ENCODE results near the gene CDKN1C.

Gene CDKN1C

GRCh38 chr11:2931771-2932738 lies 46.5 kb upstream of the CDKN1C start:
- Mint-ChIP-seq H3K27me3 (ENCODE audit: low read depth) (peaks cover 45% of the 10 kb centered on the region), H3K9me3 (peaks cover 7% of the 10 kb centered on the region), H3K4me3 (no peak overlapping the region), H3K27ac (no peak overlapping the region), H3K36me3 (ENCODE audit: low read depth) (peaks cover 6% of the 10 kb centered on the region), H3K4me1 (peaks cover 5% of the 10 kb centered on the region)
- TF ChIP-seq CTCF (IDR thresholded peaks at IDR 0.05; ENCODE audit: unreplicated experiment in 3 of 3), result no peak

- H3K36me3 Mint-ChIP-seq (ENCODE audit: low read depth), result peaks cover 4% of the 10 kb centered on the region
- H3K27ac Mint-ChIP-seq, result no peak overlapping the region
- H3K9me3 Mint-ChIP-seq, result peaks cover 5% of the 10 kb centered on the region
- no peak for TF ChIP-seq CTCF (IDR thresholded peaks at IDR 0.05; ENCODE audit: unreplicated experiment in 3 of 3)
- H3K4me3 Mint-ChIP-seq, result no peak overlapping the region
- H3K4me1 Mint-ChIP-seq, result peaks cover 5% of the 10 kb centered on the region
- H3K27me3 Mint-ChIP-seq (ENCODE audit: low read depth), result peaks cover 52% of the 10 kb centered on the region
Observed at GRCh38 chr11:2931420-2931746, 45.8 kb upstream of the CDKN1C start.

GRCh38 chr11:2930704-2931419 lies 45.3 kb upstream of the CDKN1C start:
- Mint-ChIP-seq H3K9me3 (peaks cover 5% of the 10 kb centered on the region), H3K4me1 (peaks cover 5% of the 10 kb centered on the region), H3K4me3 (peak overlapping the region in 2 of 3 experiments; percentile 64 to 79), H3K27me3 (ENCODE audit: low read depth) (peaks cover 54% of the 10 kb centered on the region), H3K27ac (no peak overlapping the region), H3K36me3 (ENCODE audit: low read depth) (peaks cover 4% of the 10 kb centered on the region)
- TF ChIP-seq CTCF (IDR thresholded peaks at IDR 0.05; ENCODE audit: unreplicated experiment in 3 of 3), result peak; percentile 36 to 61 (median 46)

GRCh38 chr11:2929950-2930703 lies 44.6 kb upstream of the CDKN1C start:
- Mint-ChIP-seq H3K36me3 (ENCODE audit: low read depth) (peaks cover 4% of the 10 kb centered on the region), H3K4me1 (peaks cover 5% of the 10 kb centered on the region), H3K27me3 (ENCODE audit: low read depth) (peaks cover 54% of the 10 kb centered on the region), H3K4me3 (peak overlapping the region; percentile 64 to 79 (median 74)), H3K9me3 (peaks cover 5% of the 10 kb centered on the region), H3K27ac (no peak overlapping the region)
- TF ChIP-seq CTCF (IDR thresholded peaks at IDR 0.05; ENCODE audit: unreplicated experiment in 3 of 3), result no peak

- Mint-ChIP-seq H3K36me3 (ENCODE audit: low read depth) (no peaks in the 10 kb centered on the region), H3K27ac (no peak overlapping the region), H3K4me3 (peak overlapping the region in 2 of 3 experiments; percentile 64 to 71), H3K27me3 (ENCODE audit: low read depth) (peaks cover 54% of the 10 kb centered on the region), H3K4me1 (peaks cover 5% of the 10 kb centered on the region), H3K9me3 (peaks cover 1% of the 10 kb centered on the region)
- TF ChIP-seq CTCF (IDR thresholded peaks at IDR 0.05; ENCODE audit: unreplicated experiment in 3 of 3), result no peak
Observed at GRCh38 chr11:2929531-2929949, 44.0 kb upstream of the CDKN1C start.

Measured in nephron (organoid).